Stimulated activated CD4-positive, alpha-beta T cell treated with anti-CD3 and anti-CD28 coated beads, Interleukin-15, amount 100 ng/mL, for 24 hours (primary cell): ENCODE results near the gene ACBD6.

ENCODE experiments used
- DNase-seq: peaks from one replicate; pipeline ENCODE4 v3.0.0-alpha.2; 2020

The ACBD6 gene

DNA sequence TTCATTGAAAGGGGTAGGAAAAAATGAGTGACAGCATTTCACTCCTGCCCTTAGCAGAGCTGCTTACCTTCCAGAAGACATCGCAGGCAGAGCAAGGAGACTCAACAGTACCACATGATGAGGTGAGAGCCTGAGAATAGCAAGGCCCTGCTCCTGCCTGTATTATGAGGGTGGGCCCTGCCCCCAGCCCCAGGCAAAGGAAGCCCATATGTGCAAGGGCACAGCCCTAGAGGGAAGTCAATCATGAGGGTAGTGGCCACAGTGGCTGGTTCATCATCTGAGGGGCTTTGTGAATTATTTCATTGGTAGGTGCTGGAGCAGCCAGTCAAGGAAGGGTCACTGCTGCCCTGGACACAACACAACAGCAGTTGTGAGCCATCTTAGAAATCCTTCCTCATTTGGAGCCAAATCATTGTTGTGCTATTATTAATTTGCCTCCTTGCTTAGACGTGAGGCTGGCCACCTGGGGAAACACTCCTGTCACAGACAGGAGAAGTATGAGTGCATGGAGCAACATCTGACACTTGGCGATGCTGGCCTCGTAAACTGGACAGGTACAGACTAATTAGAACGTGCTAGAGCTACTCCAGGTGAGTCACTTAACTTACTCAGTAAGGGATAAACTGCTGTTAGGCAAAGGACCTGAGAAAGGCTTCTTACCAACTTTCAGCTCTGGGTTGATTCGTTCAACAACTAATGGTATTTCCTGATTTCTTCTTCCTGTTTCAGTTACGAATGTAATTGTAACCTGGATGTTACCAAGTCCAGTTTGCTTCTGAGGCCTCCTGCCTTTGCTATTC is 22.7 kb upstream of the ACBD6 start:
- DNase-seq = no peak

DNA sequence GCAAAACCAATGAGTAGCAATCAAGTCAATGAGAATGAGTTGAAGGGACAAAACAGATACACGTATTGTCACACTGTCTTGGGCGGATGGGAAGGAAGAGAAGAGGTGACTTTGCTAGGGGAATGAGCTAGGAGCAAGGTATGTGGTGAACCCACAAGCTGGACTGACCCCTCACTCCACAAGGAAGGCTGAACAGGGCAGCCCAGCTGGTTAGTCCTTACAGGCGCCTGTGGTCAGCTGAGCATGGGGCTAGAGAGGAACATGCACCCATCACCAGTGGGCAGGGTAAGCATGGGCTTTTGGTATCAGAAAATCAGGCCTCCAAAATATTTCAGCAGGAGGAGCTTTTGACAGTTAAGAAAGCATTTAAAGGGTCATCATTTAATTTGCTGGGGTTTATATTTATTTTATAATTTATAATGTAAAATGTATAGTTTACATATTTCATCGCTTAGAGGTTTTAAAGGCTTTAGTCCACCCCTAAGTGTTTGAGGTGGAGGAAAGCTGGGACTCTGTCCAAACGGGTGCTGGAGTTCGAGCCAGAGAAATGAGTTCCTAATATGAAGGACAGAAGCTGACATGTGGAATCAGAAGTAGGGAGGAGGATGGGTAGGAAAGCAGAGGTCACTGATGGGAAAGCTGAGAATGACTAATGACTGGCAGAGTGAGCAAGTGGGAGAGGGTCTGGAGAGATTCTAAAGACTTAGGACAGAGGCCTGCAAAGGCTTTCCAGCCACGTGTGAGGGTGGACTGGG is 22.0 kb upstream of the ACBD6 start:
- DNase-seq = no peak

- DNase-seq = no peak
These were observed 19.8 kb upstream of the ACBD6 start for GRCh38 chr1:180522213-180522515.

- no peak for DNase-seq
These were observed 19.3 kb upstream of the ACBD6 start for GRCh38 chr1:180521474-180522212.

- DNase-seq = no peak
These were observed 17.5 kb upstream of the ACBD6 start for GRCh38 chr1:180519846-180520245.

DNA sequence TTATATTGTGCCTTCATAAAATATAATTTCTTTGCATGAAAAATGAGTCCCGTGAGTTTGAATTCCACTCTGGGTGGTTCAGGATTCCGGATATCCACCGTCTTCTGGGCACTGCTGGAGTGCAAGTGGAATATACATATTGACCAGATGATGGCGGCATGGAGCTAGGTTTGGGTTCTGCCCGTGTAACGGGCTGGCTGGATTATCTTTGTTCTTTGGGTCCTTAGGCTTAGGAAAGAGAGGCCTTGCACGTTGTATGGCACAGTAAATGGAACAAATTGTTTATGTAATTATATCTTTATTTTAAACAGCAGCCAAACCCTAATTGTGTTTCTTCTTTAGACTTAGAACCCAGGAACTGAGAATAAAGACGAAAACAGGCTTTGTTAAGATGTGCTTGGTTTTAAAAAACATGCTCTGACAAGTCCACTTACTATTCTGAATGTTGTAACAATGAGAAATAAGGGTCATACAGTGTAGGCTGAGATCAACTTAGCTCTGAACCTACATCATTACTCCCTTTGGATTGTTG is 13.5 kb upstream of the ACBD6 start:
- peak; percentile 66 for DNase-seq

- no peak for DNase-seq
These were observed 13.0 kb upstream of the ACBD6 start for GRCh38 chr1:180515364-180515763.

DNA sequence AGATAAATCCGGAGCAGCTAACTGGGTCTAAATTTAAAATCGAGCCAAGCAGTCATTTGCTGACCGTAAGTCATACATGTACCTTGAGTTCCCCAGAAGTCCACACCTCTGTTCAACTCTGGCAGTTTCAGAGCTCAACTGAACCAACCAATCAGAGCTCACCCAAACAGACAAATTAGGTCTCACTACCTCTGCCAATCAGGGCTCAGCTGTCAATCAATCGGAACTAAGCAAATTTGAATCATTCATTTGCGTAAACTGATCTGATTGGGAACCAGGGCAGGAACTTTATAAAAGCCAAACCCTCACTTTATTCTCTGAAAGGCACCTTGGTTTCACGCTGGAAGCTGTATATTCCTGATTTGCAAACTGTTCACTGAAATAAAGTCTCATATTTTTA is 11.2 kb upstream of the ACBD6 start:
- DNase-seq = no peak

- no peak for DNase-seq
These were observed 8.5 kb upstream of the ACBD6 start for GRCh38 chr1:180510882-180511281.

DNA sequence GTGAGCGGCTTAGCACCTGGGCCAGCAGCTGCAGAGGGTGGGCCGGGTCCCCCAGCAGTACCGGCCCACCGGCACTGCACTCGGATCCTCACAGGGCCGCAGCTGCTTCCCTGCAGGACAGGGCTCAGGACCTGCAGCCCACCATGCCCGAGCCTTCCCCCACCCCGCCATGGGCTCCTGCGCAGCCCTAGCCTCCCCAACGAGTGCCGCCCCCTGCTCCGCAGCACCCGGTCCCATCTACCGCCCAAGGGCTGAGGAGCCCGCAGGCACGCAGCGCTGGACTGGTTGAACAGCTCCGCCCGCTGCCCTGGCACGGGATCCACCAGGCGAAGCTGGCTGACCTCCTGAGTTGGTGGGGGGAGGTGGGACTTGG is 6.3 kb upstream of the ACBD6 start:
- DNase-seq = no peak

- DNase-seq = no peak
These were observed 5.7 kb upstream of the ACBD6 start for GRCh38 chr1:180507795-180508724.

DNA sequence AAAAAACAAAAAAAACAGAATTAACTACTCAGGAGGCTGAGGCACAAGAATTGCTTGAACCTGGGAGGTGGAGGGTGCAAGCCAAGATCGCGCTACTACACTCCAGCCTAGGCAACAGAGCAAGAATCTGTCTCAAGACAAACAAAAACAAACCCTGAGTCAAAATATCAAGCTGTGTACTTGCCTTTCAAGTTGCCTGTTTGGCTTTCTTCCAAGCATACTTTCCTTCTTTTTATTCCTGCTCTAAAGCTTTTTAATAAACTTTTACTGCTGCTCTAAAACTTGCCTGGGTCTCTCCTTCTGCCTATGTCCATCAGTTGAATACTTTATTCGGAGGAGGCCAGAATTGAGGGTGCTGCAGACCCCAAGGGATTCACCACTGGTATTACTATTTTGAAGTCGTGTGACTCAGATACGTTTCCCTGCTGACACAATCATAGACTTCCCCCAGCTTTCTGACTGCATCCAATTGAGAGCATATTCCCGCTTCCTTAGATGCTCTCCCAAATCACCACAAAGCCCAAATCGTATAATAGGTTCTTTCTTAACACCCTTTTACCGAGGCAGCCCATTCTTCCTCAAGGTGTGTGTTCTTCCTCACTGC is 3.5 kb upstream of the ACBD6 start:
- DNase-seq = no peak

DNA sequence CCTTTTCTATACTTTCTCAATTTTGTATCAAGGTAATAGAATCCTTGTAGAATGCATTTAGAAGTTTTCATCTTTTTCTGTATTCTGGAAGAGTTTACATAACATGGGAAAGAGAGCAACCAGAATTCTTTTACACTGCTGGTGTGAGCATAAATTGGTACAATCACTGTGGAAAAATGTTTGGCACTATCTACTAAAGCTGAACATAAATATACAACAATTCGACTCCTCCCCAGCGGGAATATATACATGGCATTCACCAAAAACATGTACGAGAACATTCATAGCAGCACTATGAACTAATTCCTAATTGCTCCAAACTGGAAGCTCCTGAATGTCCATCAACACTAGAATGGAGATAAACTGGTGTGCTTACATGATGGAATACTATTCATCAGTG is 1.8 kb upstream of the ACBD6 start:
- DNase-seq = no peak

DNA sequence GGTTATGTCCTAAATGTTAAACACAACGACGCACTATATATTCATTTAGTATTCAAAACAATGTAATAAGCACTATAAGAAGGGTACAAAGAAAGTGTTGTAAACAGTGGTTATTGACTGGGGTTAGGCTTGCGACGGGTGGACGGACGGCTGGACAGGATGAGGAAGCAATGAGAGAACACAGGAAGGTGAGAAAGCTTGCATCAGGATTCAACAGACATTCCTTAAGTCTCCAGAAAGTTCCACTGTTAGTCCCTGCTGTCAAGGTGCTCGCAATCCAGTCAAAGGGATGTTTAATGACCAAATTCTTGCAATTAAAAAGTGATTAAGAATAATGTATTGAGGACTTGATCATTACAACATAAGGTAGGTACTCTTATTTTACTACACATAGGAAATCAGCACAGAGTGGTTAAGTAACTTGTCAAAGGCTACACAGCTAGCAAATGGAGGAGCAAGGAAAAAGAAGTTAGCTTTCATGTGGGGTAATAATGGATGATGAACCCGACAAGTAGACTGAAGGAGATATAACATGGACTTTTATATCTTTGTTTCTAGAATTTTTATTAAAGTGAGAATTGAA is 994 bp upstream of the ACBD6 start:
- DNase-seq = no peak

DNA sequence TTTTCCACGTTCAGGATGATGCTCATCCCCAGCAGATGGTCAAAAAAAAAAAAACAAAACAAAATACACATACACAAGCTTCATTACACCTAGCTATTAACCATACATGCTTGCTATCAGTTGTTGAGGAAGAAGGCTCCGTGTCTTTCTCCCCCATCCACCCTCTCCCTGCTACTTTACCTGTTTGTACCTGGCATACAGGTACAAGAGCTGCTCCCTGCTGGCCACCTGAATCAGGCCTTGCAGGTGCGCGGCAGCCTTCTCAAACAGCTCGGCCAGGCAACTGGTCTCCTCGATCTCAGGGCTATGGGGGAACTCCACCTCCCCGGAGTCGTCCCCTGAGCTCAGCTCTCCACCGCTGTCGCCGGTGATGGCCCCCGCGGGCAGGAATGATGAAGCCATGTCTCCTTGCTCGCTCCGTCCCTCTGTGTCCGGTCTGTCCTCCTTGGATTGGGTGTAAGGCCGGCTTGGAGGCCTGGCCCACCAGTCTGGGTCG is 464 bp downstream of the ACBD6 start:
- no peak for DNase-seq

DNA sequence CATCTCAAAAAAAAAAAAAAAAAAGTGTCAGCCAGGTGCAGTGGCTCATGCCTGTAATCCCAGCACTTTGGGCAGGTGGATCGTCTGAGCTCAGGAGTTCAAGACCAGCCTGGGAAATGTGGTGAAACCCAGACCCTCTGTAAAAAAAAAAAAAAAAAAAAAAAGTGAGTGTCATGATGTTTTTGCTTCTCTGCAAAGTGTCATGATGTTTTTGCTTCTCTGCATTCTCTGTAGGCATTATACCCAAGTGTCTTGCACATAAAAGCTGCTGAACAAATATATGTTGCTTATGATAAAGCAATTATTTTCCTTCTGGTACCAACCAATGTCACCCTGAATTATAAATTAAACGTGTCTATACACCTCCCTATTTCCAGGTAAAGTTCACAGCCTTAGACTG is 1.7 kb downstream of the ACBD6 start:
- no peak for DNase-seq

- DNase-seq = no peak
These were observed 3.8 kb downstream of the ACBD6 start for GRCh38 chr1:180498594-180498993.

GRCh38 chr1:180497826-180498225 is 4.6 kb downstream of the ACBD6 start:
- DNase-seq = no peak

DNA sequence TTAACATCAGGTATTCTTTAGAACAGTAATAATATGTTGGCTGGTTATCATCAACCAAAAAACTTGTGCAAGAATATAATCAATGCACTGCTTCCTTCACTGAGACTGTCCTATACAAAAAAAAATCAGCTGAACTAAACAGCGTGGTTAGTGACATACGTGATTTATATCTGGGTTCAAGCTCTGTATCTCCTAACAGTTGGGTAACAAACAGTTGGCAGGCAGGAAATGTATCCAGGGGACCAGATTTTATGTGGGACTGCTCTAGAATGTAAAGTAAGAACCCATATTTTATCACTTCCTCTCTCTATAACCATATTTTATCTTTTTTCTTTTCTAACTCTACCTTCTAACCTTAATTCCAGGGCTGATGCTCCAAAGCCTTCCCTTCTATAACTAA is 8.0 kb downstream of the ACBD6 start:
- DNase-seq = no peak

GRCh38 chr1:180489976-180490375 is 12.4 kb downstream of the ACBD6 start:
- no peak for DNase-seq

DNA sequence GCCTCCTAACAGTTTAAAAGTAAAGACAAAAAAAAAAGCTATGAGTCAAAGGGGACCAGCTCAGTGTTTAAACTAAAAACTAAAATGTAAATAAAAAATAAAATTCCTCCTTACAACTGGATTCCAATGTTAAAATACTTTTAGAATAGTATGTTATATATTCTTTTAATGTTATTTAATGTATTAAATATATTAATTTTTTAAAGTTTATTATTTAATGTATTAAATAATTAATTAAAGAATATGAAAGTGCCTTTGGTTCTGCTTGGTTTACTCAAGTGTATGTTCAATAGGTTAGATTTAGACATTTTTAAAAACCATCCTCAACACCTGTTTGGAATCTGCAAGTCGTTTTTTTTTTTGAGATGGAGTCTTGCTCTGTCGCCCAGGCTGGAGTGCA is 13.1 kb downstream of the ACBD6 start:
- DNase-seq = no peak

DNA sequence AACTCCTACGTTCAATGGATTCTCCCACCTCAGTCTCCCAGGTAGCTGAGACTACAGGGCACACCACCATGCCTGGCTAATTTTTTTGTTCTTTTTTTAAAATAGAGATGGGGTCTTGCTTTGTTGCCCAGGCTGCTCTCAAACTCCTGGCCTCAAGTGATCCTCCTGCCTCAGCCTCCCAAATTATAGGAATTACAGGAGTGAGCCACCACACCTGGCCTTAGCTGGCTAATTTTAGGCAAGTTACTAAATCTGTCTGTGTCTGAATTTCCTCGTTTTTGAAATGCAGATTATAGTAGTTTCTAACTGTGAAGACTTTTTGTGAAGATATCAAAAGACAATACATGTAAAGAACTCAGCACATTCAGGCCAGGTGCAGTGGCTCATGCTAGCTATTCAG is 13.7 kb downstream of the ACBD6 start:
- no peak for DNase-seq
